Measurements from ENCODE around the gene TERC. TPM values are rescaled to one million over a fixed set of nuclear protein-coding genes. Genes with fewer than 3 reads are reported as not detected.

The TERC gene
- total RNA-seq, 2 donors from 2014 or later, result 53.6 to 61.6 TPM

GRCh38 chr3:169811631-169812331 lies 46.9 kb upstream of the TERC start:
- no peaks in the 10 kb centered on the region for H3K36me3 ChIP-seq
- H3K4me1 ChIP-seq, result peaks cover 0 to 15% of the 10 kb centered on the region in 2 donors
- peaks cover 0 to 10% of the 10 kb centered on the region in 2 donors for H3K9me3 ChIP-seq
- peak overlapping the region; percentile 68 to 76 for H3K27ac ChIP-seq
- no peaks in the 10 kb centered on the region for H3K27me3 ChIP-seq
- no peak for TF ChIP-seq CTCF (IDR thresholded peaks at IDR 0.05)
- H3K4me3 ChIP-seq, result peak overlapping the region; percentile 55 to 69
- DNase-seq (ENCODE audit: low spot score), result no peak

DNA sequence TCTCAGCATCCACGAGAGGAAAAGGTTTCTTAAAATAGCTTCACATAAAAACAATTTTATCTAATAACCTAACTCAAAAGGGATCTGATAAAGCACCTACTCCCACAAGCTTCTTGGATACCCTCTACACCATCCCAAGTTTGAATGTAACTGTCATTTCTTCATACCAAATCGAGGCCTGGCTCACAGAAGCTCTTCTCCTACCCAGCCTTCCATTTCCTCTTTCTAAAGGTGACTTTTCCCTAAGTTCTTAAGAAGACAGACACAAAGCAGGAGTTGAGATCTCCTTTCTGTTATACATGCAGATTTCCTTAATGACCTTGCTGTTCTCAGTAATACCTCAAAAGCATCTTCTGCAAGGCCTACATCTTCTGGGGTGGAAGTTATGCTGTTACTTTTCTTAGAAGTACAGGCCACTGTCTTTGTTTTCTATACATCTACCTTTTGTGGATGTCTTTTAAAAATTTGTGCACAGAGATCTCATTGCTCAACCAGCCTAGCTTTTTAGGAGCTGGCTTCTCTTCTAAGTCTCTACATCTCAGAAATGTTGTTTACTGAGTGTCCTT lies 44.5 kb upstream of the TERC start:
- no peak overlapping the region for H3K27ac ChIP-seq
- H3K4me1 ChIP-seq, result peaks cover 0 to 15% of the 10 kb centered on the region in 2 donors
- no peaks in the 10 kb centered on the region for H3K36me3 ChIP-seq
- H3K9me3 ChIP-seq, result no peaks in the 10 kb centered on the region
- no peak overlapping the region for H3K4me3 ChIP-seq
- DNase-seq (ENCODE audit: low spot score), result no peak
- TF ChIP-seq CTCF (IDR thresholded peaks at IDR 0.05), result no peak
- H3K27me3 ChIP-seq, result no peaks in the 10 kb centered on the region

DNA sequence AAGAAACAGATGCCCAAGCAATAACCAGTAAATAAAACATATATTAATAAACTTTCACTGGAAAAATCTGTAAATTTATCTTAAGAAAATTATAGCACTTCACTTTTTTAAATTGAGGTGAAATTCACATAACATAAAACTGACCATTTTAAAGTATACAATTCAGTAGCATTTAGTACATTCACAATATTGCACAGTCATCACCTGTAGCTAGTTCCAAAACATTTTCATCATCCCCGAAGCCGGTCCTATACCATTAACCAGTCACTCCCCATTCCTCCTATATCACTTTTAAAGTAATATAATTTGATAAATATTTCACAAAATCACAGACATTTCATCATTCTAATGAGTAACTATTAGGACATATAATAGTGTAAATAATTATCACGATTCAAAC lies 39.8 kb upstream of the TERC start:
- DNase-seq (ENCODE audit: low spot score), result no peak
- no peak for TF ChIP-seq CTCF (IDR thresholded peaks at IDR 0.05)
- peaks cover 5% of the 10 kb centered on the region for H3K36me3 ChIP-seq
- H3K4me1 ChIP-seq, result no peaks in the 10 kb centered on the region
- no peaks in the 10 kb centered on the region for H3K27me3 ChIP-seq
- no peaks in the 10 kb centered on the region for H3K9me3 ChIP-seq
- no peak overlapping the region for H3K27ac ChIP-seq
- no peak overlapping the region for H3K4me3 ChIP-seq

GRCh38 chr3:169792359-169792758 lies 27.5 kb upstream of the TERC start:
- H3K27me3 ChIP-seq, result no peaks in the 10 kb centered on the region
- peaks cover 6% of the 10 kb centered on the region for H3K36me3 ChIP-seq
- DNase-seq (ENCODE audit: low spot score), result no peak
- TF ChIP-seq CTCF (IDR thresholded peaks at IDR 0.05), result no peak
- no peak overlapping the region for H3K27ac ChIP-seq
- no peaks in the 10 kb centered on the region for H3K4me1 ChIP-seq
- H3K9me3 ChIP-seq, result no peaks in the 10 kb centered on the region
- H3K4me3 ChIP-seq, result no peak overlapping the region

DNA sequence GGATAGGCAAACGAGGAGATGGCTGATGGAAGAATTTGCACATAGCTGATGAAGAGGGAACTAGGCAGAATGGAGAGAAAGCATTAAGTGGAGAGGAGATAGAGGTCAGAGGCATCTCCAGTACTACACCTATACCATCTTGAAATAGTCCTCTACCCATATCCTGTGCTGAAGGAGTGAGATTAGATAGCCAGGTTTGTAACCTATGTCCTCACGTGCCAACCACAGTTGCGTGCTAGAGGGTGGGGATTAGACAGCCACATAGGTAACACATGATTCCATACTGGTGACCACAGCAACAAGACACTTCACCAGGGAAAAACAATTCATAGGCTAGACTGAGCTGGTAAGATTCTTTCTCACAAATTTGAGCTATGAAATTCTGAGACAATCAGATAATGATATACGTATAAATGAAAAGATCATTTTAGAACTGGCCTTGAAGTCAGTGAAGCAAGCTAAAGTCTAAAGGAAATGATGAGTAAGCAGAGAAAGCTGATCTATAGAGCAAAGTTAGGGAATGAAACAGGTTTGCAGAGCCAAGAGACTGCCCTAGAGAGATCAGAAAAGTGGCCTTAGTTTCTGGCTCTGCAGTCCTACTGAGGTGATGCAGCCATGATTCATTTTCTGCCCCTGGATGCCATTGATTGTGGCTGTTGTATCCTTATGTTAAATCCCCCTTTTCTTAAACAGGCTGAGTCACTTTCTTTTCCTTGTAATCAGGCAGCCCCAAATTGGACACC lies 26.0 kb upstream of the TERC start:
- Histone ChIP-seq H3K9me3 (no peaks in the 10 kb centered on the region), H3K27ac (no peak overlapping the region), H3K4me3 (no peak overlapping the region), H3K27me3 (no peaks in the 10 kb centered on the region), H3K36me3 (peaks cover 18% of the 10 kb centered on the region), H3K4me1 (no peaks in the 10 kb centered on the region)
- no peak for DNase-seq (ENCODE audit: low spot score)
- TF ChIP-seq CTCF (IDR thresholded peaks at IDR 0.05), result no peak
